NCI-H146 treated with DMSO at 0.1 percent for 48 hours (cell line): ENCODE measurements around the gene TSACC.
"Not testable (repeated sequence)": the region's sequence is repeated elsewhere in the genome, so short reads cannot be mapped to it uniquely, and the experiment has no call there.

Experiments
- DNase-seq: peaks from one replicate; lab custom pipeline; 2025; ENCODE audit not compliant: unreplicated experiment; lab: John Stamatoyannopoulos, UW

Gene TSACC

GRCh38 chr1:156346035-156346434, 7.7 kb downstream of the TSACC start:
- not testable (repeated sequence) for DNase-seq

DNA sequence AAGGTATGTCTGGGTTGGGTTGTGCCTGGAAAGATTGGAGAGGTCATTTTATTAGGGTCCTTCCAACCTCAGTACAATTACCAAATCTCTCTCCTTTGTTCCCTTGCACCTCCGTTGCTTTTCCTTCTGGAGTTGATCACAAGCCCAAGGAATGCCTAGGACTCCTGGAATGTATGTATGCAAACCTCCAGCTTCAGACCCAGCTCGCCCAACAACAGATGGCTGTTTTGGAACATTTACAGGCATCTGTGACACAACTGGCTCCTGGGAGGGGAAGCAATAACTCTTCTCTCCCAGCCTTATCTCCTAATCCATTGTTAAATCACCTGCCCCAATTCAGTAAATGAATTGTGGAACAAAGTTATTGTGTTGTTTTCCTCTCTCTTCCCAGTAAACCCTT, 8.3 kb downstream of the TSACC start:
- no peak for DNase-seq

- DNase-seq, result no peak
These were observed 9.0 kb downstream of the TSACC start for GRCh38 chr1:156347331-156347730.

GRCh38 chr1:156352481-156352880, 14.2 kb downstream of the TSACC start:
- not testable (repeated sequence) for DNase-seq

DNA sequence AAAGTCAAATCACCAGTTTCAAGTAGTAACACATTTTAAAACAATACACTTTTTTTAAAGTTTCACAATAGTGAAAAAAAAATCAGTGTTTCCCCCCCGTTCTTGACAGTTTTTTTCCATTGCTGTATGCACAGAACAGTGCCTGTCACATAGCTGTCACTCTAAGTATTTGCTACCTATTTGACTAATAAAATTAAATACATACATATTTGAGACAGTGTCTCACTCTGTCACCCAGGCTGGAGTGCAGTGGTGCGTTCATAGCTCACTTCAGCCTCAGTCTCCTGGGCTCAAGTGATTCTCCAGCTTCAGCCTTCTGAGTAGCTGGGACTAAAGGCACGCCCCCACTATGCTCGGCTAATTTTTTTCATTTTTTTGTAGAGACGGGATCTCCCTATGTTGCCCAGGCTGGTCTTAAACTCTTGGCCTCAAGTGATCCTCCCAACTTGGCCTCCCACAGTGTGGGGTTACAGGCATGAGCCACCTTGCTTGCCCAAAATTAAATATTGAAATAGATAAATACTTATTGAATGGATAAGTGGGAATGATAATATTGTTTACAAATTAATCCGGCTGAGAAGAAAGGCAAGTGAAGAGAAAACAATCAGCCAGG, 18.0 kb downstream of the TSACC start:
- no peak for DNase-seq

DNA sequence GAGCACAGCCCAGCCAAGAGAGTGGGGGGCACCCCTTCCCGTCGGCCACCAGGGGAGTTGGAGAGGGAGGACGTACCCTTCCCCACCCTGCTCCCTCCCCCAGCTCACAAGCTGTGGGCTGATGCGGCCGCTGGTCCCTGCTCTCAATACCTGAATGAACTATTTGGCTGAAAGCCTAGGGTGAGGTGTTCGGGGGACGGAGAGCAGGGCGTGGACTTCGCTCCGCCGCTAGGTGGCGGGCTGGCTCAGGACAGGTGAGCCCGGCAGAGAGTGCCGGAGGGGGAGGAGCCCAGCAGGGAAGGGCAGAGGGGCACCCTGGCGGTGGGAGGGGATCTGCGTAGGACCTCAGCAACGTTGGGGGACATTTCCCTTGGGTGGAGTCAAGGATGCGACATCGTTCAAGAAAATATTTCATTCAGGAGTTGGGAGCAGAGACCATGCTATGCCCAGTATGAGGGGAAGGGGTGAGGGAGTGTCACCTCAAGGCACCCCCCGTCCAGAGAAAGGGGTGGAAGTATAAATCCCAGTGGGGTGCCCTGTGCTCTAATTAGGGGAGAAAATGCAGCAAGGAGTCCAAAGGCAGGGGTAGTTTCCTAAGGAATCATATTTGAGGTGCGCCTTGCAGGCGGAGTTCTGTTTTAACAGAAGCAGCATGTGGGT, 18.7 kb downstream of the TSACC start:
- peak; percentile 64 for DNase-seq

DNA sequence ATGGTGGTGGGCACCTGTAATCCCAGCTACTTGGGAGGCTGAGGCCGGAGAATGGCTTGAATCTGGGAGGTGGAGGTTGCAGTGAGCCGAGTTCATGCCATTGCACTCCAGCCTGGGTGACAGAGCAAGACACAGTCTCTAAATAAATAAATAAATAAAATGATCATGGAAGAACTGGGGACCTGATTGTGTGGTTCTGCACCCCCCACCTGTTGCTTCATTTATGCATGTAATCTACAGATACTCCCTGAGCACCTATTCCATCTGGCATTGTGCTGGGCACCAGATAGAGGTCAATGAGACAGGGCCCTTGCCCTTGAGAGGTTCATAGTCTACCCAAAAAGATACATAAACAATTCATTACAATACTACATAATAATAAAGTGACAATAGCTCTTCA, 19.7 kb downstream of the TSACC start:
- no peak for DNase-seq

GRCh38 chr1:156358641-156359040, 20.3 kb downstream of the TSACC start:
- DNase-seq, result no peak

- DNase-seq, result no peak
These were observed 20.9 kb downstream of the TSACC start for GRCh38 chr1:156359249-156359648.

DNA sequence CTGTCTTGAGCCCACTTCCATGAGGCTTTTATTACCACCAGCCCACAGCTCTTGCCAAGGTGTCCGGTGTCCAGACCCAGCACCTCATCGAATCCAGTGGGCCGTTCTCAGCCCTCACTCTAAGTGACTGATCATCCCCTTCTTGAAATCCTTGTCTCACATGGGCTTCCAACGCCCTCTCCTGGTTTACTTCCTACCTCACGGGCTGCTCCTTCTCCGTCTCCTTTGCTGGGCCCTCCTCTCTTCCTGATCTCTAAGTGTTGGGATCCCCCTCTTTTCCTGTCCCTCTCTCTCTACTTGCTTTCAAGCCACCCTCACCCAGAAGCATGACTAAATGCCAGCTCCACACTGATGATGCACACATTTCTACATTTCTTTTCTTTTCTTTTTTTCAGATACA, 21.6 kb downstream of the TSACC start:
- no peak for DNase-seq

DNA sequence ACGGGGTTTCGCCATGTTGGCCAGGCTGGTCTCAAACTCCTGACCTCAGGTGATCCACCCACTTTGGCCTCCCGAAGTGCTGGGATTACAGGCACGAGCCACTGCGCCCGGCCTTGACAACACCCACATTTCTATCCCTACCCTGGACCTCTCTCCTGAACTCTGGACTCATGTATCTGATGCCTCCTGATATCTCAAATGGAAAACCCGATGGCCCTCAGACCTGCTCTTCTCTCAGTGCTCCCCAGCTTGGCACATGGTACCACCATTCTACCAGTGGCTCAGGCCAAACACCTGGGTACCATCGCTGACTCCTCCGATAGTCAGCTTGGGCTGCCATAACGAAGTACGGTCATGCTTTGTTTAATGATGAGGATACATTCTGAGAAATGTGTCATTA, 22.2 kb downstream of the TSACC start:
- no peak for DNase-seq

DNA sequence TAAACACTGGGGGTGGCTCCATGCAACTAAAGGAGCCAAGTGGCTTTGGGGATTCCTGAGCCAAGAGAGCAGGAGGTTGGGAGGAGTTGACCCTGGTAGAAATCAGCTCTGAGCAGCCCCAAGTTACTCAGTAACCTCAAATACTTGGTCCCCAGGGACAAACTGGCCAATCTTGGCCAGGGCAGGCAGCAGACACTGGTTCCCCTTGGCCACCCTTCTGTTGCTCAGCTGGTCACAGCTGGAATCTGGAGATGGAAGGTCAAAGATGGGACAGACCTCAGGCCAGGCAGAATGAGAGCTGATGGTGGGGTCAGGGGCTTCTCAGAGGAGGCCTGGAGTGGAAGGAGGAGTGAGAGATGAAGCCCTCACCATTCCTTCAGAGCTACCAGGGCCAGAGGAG, 27.4 kb downstream of the TSACC start:
- no peak for DNase-seq

DNA sequence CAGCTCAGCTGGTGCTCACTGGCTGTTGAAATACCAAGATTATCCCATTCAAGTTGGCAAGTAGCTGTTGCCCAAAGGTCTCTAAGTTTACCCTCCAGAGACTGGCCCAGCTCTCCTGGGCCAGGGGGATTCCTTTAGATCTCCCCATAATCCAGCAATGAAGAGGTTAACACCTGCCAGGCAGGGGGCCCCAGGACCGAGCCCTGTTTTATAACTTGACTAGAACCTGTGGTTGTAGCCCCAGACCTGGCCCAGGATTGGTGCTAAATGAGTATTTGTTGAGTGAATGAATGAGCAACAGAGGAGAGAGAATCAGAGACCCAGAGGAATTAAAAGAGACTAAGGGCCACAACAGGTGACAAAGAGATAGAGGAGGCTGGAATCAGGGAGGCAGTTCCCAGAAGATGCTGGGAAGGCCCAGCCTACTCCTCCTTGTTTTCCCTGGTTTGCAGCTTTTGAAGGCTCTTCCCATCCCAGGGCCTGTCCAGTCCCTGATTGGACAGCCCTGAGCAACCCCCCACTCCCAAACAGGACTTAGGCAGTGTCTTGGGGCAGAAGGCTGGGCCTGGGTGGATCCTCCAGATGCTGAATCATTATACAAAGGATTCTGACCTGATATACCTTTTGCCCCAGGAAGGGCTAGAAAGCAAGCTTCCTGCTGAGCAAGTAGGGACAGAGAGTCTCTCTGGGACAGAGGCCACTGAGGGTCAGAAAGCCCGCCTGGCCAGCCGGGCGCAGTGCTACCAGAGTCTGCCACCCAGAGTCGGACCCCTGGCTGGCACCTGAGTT, 28.2 kb downstream of the TSACC start:
- DNase-seq, result no peak

DNA sequence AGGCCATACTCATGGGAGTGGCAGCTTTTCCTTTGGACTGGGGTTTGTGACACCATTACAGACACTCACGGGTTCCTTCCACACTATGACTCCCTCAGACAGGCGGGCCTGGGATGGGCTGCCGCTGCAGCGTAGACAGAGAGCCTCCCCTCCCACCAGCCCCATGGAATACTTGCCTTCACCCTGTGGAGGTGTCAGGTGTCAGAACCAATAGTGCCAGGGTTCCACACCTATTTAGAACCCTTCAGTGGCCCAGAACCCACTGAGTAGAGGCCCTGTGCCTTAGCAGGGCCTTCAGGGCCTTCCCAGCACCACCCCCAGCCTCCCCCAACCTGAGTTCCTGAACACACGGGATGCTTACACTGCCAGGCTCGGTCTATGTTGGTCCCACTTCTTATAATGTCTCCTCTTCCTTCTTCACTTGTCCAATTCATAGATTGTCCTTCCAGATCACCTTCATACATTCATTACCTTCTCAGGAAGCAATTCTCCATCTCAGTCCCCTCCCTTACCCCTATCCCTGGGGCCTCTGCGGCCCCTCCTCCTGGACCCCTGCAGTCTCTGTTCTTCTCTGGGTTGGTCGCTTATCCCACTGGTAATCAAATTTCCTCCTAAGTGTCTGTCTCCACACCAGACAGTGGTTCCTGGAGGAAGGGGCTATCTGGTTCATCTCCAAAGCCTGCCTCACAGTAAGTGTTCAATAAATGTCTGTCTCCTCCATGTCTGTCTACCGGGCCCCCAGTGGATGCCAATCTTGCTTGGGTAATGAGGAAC, 29.2 kb downstream of the TSACC start:
- no peak for DNase-seq

DNA sequence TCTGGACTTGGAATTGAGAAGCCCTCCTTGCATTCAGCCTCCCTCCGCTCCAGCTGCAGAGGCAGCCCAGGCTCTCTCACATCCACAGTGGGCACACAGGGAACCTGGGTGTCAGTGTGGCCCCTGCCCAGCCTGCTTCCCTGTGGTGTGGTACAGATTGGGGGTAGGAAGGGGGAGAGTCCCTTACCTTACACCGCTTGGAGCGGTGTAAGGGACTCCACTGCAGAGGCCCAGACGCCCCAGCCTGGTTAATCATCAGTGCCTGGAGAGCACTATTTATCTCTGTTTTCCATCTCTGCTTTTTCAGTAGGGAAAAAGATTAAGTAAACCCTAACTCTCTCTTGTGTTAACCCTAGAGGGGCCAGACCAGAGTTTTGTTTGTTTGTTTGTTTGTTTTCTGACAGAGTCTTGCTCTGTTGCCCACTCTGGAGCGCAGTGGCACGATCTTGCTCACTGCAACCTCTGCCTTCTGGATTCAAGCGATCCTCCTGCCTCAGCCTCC, 29.9 kb downstream of the TSACC start:
- DNase-seq, result no peak

DNA sequence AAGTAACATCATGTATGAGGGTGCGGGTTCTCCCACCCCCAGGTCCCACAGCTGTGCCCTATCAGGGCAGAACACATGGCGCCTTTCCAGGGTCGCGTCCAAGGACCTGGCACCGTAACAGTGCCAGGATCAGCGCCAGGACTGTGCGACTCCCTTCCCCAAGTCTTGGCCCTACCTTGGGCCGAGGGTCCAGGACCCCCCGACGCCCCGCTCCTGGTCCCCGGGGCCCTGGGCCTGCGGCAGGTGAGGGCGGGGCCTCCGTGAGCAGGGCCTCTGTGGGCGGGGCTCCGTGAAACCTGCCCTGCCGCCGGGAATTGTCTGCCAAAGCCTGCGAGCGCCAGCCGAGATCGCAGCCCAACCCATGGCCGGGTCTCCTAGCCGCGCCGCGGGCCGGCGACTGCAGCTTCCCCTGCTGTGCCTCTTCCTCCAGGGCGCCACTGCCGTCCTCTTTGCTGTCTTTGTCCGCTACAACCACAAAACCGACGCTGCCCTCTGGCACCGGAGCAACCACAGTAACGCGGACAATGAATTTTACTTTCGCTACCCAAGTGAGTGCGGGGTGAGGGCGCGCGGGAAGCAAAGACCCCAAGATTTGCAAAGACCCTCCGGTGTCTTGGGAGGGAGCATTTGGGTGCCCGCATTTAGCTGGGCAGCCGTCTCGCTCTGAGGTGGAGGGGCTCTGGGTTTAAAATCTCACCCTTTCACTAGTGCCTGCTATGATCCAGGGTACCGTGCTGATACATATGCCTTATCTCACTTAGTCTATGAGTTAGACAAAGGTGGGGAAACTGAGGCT, 30.8 kb downstream of the TSACC start, which contains the start of gene RHBG:
Gene RHBG, plus strand, starts transcription at position 323 of the 796 bp plus-strand sequence. Its CDS starts 39 bp downstream, at position 362.
- peak; percentile 58 for DNase-seq

GRCh38 chr1:156369685-156370286, 31.5 kb downstream of the TSACC start:
- not testable (repeated sequence) for DNase-seq

GRCh38 chr1:156371553-156372264, 33.4 kb downstream of the TSACC start:
- DNase-seq, result no peak

DNA sequence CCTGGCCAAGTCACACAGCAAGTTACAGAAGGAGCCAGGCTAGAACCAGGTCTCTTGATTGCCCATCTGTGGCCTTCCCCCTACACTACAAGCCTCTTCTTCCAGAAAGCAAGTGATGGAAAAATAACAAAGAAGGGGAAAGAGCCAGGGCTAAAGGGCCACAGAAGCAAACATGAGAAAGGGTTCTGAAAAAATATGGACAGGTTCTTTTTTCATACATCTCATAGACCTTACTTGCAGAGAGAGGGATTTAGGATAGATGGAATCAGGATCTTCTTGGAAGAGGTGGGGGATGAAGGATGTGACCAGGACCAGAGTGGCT, 33.9 kb downstream of the TSACC start:
- DNase-seq, result no peak
